ENCODE results near the gene CAMK1D. TPM values are rescaled to one million over a fixed set of nuclear protein-coding genes. Genes with fewer than 3 reads are reported as not detected.

CAMK1D gene
- polyA plus RNA-seq, 2 of the 4 experiments (the other 2 are of a cell fraction), result 6.6 to 12.5 TPM

- no peak overlapping the region for H3K4me3 ChIP-seq
- H3K4me2 ChIP-seq, result no peak overlapping the region
- H3K27ac ChIP-seq, result no peak overlapping the region
- ATAC-seq (peak in 1 of 2 experiments; percentile 78; a peak in 3 of 6 replicates), DNase-seq (ENCODE audit: low read depth in 1 of 2, low spot score in 1 of 2) (peak in 1 of 2 experiments; percentile 56), FAIRE-seq (no peak)
- CTCF ChIA-PET, result interaction anchor here (0.8 to 2.4 kb wide), 6 partner anchors 8 to 614 kb away, joined by 3 to 8 read pairs (median 3); no protein-coding TSS in a partner anchor
- POLR2A ChIA-PET, result no interaction called here
- TF ChIP-seq CEBPB (IDR thresholded peaks at IDR 0.05) (no peak), CTCF (IDR thresholded peaks at IDR 0.05) (peak; percentile 26; the same call in 2 of the 3 replicates), HEYL (CRISPR knock-in tag; IDR thresholded peaks at IDR 0.05) (no peak), HMGXB4 (CRISPR knock-in tag; IDR thresholded peaks at IDR 0.05; ENCODE audit: borderline replicate concordance) (no peak), SREBF2 (IDR thresholded peaks at IDR 0.05) (no peak), JUNB (IDR thresholded peaks at IDR 0.05) (no peak), USF2 (IDR thresholded peaks at IDR 0.05) (no peak), RAD21 (conservative IDR thresholded peaks at IDR 0.05 in 1 of 2, IDR thresholded peaks at IDR 0.05 in 1 of 2) (0 out of 5 replicates have a peak, but pooled peaks of 1 of the 2 experiments have one; percentile 10), HDAC2 (IDR thresholded peaks at IDR 0.05) (no peak)
- TF ChIP-seq, protein P1, sequence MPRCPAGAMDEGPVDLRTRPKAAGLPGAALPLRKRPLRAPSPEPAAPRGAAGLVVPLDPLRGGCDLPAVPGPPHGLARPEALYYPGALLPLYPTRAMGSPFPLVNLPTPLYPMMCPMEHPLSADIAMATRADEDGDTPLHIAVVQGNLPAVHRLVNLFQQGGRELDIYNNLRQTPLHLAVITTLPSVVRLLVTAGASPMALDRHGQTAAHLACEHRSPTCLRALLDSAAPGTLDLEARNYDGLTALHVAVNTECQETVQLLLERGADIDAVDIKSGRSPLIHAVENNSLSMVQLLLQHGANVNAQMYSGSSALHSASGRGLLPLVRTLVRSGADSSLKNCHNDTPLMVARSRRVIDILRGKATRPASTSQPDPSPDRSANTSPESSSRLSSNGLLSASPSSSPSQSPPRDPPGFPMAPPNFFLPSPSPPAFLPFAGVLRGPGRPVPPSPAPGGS (IDR thresholded peaks at IDR 0.05), result no peak
- peaks cover 14% of the 10 kb centered on the region for H3K4me1 ChIP-seq
- H3K9me3 ChIP-seq, result no peaks in the 10 kb centered on the region
- 73% methylated on average over 13 of the region's 14 CpGs for WGBS (ENCODE audit: missing lambda C conversion rate)
Measured at GRCh38 chr10:12847361-12847975, 498.1 kb downstream of the CAMK1D start.

DNA sequence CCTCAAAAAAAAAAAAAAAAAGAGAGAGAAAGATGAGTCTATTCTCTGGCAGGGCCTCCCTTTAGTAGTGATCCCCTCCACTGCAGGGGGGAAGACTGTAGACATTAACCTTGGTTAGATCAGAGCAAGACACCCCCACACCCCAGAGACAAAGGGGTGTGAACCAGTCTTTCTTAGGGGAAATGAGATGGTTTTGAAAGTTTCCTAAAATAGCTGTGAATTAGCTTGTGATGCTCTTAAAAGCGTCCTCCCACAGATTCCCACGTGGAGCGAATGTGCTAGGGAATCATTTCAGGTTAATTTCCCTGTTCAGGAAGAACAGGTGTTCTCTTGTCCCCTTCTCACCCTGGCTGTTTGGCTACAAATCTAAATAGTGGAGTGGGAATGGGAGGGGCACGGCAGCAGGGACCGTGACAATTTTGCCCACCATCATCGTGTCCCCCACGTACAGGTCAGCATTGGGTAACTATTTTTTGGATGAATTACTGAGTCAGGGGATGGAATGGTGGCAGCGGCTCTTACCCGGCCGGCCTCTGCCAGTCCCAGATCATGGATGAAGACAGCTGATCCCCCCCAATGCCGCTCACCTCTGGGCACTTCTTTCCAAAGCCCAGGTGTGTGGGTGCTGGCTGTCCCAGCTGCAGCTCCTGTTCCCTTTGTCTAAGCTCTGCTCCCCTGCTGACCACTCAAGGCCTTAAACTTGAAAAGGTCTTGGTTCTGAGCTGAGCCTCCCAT lies 499.3 kb downstream of the CAMK1D start:
- Histone ChIP-seq H3K27ac (no peak overlapping the region), H3K4me3 (no peak overlapping the region), H3K4me1 (peaks cover 14% of the 10 kb centered on the region), H3K9me3 (no peaks in the 10 kb centered on the region), H3K4me2 (no peak overlapping the region)
- no peak for TF ChIP-seq CTCF (IDR thresholded peaks at IDR 0.05)
- no peak for TF ChIP-seq ZNF302 (CRISPR knock-in tag; IDR thresholded peaks at IDR 0.05)
- no peak for TF ChIP-seq USF2 (IDR thresholded peaks at IDR 0.05)
- TF ChIP-seq, protein P2, sequence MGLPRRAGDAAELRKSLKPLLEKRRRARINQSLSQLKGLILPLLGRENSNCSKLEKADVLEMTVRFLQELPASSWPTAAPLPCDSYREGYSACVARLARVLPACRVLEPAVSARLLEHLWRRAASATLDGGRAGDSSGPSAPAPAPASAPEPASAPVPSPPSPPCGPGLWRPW (IDR thresholded peaks at IDR 0.05), result no peak
- no peak for TF ChIP-seq HOXB5 (CRISPR knock-in tag; IDR thresholded peaks at IDR 0.05)
- TF ChIP-seq CHD4 (IDR thresholded peaks at IDR 0.05; ENCODE audit: borderline replicate concordance), result no peak
- TF ChIP-seq CHD2 (IDR thresholded peaks at IDR 0.05; ENCODE audit: low read length, partially characterized antibody), result no peak
- TF ChIP-seq RAD21 (conservative IDR thresholded peaks at IDR 0.05 in 1 of 2, IDR thresholded peaks at IDR 0.05 in 1 of 2), result no peak
- no peak for TF ChIP-seq PHF8 (IDR thresholded peaks at IDR 0.05; ENCODE audit: borderline replicate concordance, low read depth)
- TF ChIP-seq KDM1A (IDR thresholded peaks at IDR 0.05; ENCODE audit: low read depth), result no peak
- TF ChIP-seq POLR2A (IDR thresholded peaks at IDR 0.05; ENCODE audit: low read length), result no peak
- TF ChIP-seq MAFK (IDR thresholded peaks at IDR 0.05; ENCODE audit: partially characterized antibody), result no peak
- TF ChIP-seq SREBF2 (IDR thresholded peaks at IDR 0.05), result no peak
- no peak for TF ChIP-seq POLR2AphosphoS2 (conservative IDR thresholded peaks at IDR 0.05; ENCODE audit: low read length)
- no peak for FAIRE-seq
- 79% methylated on average over 11 of the region's 11 CpGs for whole genome bisulfite sequencing (ENCODE audit: missing lambda C conversion rate)
- no peak for ATAC-seq
- no peak for DNase-seq (ENCODE audit: low read depth in 1 of 2, low spot score in 1 of 2)
- POLR2A ChIA-PET, result no interaction called here
- CTCF ChIA-PET, result interaction anchor here (0.6 to 2.4 kb wide), 9 partner anchors 7 to 625 kb away, joined by 3 to 8 read pairs (median 3); partner anchors contain the start of gene OPTN
